HCT116 (cell line): ENCODE measurements around the gene PRSS27. TPM values are rescaled to one million over a fixed set of nuclear protein-coding genes. Genes with fewer than 3 reads are reported as not detected.

Experiments used
- ATAC-seq: fragments of 200-7000 bp; cut with Tn5 transposase; 2 replicates; pipeline ENCODE4 v1.9.1; 2020; ENCODE audit warnings: mild to moderate bottlenecking, moderate library complexity
- BruUV-seq: library from RNA; stranded (reverse); fragments of 400-500 nt; replicated peaks from 2 replicates; lab custom pipeline; 2021; lab: Mats Ljungman, UMichigan
- CTCF ChIA-PET: fragments of 300-600 bp; sonication (Branson Sonifier 250); formaldehyde crosslinking; loops from one replicate; lab custom pipeline; 2021; ENCODE audit warnings: antibody characterized with exemption; lab: Charles Lee
- POLR2A ChIA-PET: fragments of 300-600, 350-600 bp; sonication (Branson Sonifier 250); formaldehyde crosslinking; loops from one replicate; lab custom pipeline; 2021; ENCODE audit warnings: antibody characterized with exemption; lab: Charles Lee
- RAD21 ChIA-PET, 2 experiments: fragments of 300-600 bp; sonication (Branson Sonifier 250); formaldehyde crosslinking; loops; one replicate each; lab custom pipeline; 2023; ENCODE audit warnings: low total read pairs in 2 of 2; ENCODE audit not compliant: uncharacterized antibody in 2 of 2, unreplicated experiment in 2 of 2, low non-redundant PET in 1 of 2; lab: Charles Lee
- DNase-seq: peaks from one replicate; pipeline ENCODE4 v3.0.0-alpha.2; 2010; ENCODE audit warnings: low read depth, low spot score
- H2AFZ ChIP-seq: fragments of 200-600 bp; shearing (Covaris generic), sonication (generic); 2 replicates; pipeline ENCODE4 v1.6.1; 2017; ENCODE audit warnings: low read depth, mixed run types, mixed read lengths, antibody characterized with exemption, low read length; ENCODE audit not compliant: poor library complexity, severe bottlenecking
- H3K27ac ChIP-seq: 2 replicates; pipeline ENCODE4 v1.5.1; 2012; ENCODE audit warnings: low read depth, low read length
- H3K27me3 ChIP-seq: fragments of 200-600 bp; sonication (generic); 2 replicates; pipeline ENCODE4 v1.6.1; 2016; ENCODE audit warnings: mixed run types, low read length, mixed read lengths; ENCODE audit not compliant: insufficient read depth
- H3K36me3 ChIP-seq, 2 experiments: fragments of 200-500 bp in 1 of 2; fragments of 200-600 bp in 1 of 2; sonication (Bioruptor generic) in 1 of 2; sonication (generic) in 1 of 2; 2 replicates each; pipeline versions ENCODE4 v1.5.1 to v1.6.1; 2014 to 2016; ENCODE audit warnings: low read length in 2 of 2, inconsistent platforms in 1 of 2, mixed read lengths in 1 of 2, mixed run types in 1 of 2; ENCODE audit not compliant: insufficient read depth in 2 of 2, control insufficient read depth in 1 of 2
- H3K4me1 ChIP-seq, 2 experiments: fragments of 200-600 bp in 1 of 2; sonication (generic) in 1 of 2; 2 replicates each; pipeline versions ENCODE4 v1.5.1 to v1.6.1; 2012 to 2017; ENCODE audit warnings: low read length in 2 of 2, inconsistent platforms in 1 of 2, mild to moderate bottlenecking in 1 of 2, mixed read lengths in 1 of 2, mixed run types in 1 of 2, moderate library complexity in 1 of 2; ENCODE audit not compliant: insufficient read depth in 2 of 2, control insufficient read depth in 1 of 2
- H3K4me2 ChIP-seq: fragments of 200-600 bp; sonication (generic); 2 replicates; pipeline ENCODE4 v1.6.1; 2017; ENCODE audit warnings: mixed run types, low read length, mixed read lengths
- H3K4me3 ChIP-seq, 2 experiments: fragments of 200-600 bp in 1 of 2; sonication (generic) in 1 of 2; replicated peaks in 1 of 2; 2 replicates each; pipeline ENCODE4 v1.5.1; 2011 to 2016; ENCODE audit warnings: low read length in 2 of 2, control low read depth in 1 of 2, low read depth in 1 of 2, mild to moderate bottlenecking in 1 of 2, mixed read lengths in 1 of 2, mixed run types in 1 of 2
- H3K79me2 ChIP-seq: fragments of 200-600 bp; sonication (generic); 2 replicates; pipeline ENCODE4 v1.6.1; 2017; ENCODE audit warnings: mild to moderate bottlenecking, mixed run types, low read length, moderate library complexity, mixed read lengths; ENCODE audit not compliant: insufficient read depth
- H3K9ac ChIP-seq: fragments of 200-600 bp; sonication (generic); 2 replicates; pipeline ENCODE4 v1.6.1; 2016; ENCODE audit warnings: low read length, mixed read lengths
- H3K9me2 ChIP-seq: fragments of 200-600 bp; sonication (generic), shearing (Covaris generic); 2 replicates; pipeline ENCODE4 v1.6.1; 2017; ENCODE audit warnings: mixed run types, mild to moderate bottlenecking, moderate library complexity; ENCODE audit not compliant: insufficient read depth
- H3K9me3 ChIP-seq, 2 experiments: fragments of 200-500 bp in 1 of 2; fragments of 200-600 bp in 1 of 2; sonication (Bioruptor generic) in 1 of 2; sonication (generic) in 1 of 2; 2 replicates each; pipeline ENCODE4 v1.6.1; 2014 to 2017; ENCODE audit warnings: low read length in 2 of 2, mixed read lengths in 2 of 2, inconsistent platforms in 1 of 2, low read depth in 1 of 2, mild to moderate bottlenecking in 1 of 2, mixed run types in 1 of 2, moderate library complexity in 1 of 2; ENCODE audit not compliant: control insufficient read depth in 1 of 2, insufficient read depth in 1 of 2
- H4K20me1 ChIP-seq: fragments of 200-600 bp; sonication (generic), shearing (Covaris generic); 2 replicates; pipeline ENCODE4 v1.6.1; 2017; ENCODE audit warnings: mixed run types, mild to moderate bottlenecking, moderate library complexity; ENCODE audit not compliant: insufficient read depth
- EGR1 ChIP-seq: IDR thresholded peaks from 2 replicates; pipeline ENCODE4 v1.6.1; 2012; ENCODE audit warnings: low read depth
- POLR2A ChIP-seq: IDR thresholded peaks from 2 replicates; pipeline ENCODE4 v1.7.0; 2011; ENCODE audit warnings: borderline replicate concordance; ENCODE audit not compliant: insufficient read depth, insufficient read length; ENCODE audit errors: extremely low read depth
- SIN3A ChIP-seq: IDR thresholded peaks from 2 replicates; pipeline ENCODE4 v1.6.1; 2012; ENCODE audit warnings: low read depth
- TCF7L2 ChIP-seq: IDR thresholded peaks from 2 replicates; pipeline ENCODE4 v1.7.0; 2011; ENCODE audit warnings: borderline replicate concordance, inconsistent platforms; ENCODE audit not compliant: insufficient read depth, insufficient read length; ENCODE audit errors: extremely low read depth
- YY1 ChIP-seq: IDR thresholded peaks from 2 replicates; pipeline ENCODE4 v1.6.1; 2011; ENCODE audit warnings: low read length, low read depth, moderate library complexity, mild to moderate bottlenecking; ENCODE audit not compliant: insufficient replicate concordance; ENCODE audit errors: extremely low read depth
- ZFX ChIP-seq: fragments of 450-650 bp; IDR thresholded peaks from 2 replicates; pipeline ENCODE4 v1.6.1; 2017
- intact Hi-C: fragments of 100-400 bp; cut with micrococcal nuclease; formaldehyde crosslinking; loops from 2 replicates; pipeline ENCODE4 v1.10.0; 2022
- total RNA-seq: library from RNA; stranded (reverse); gene quantifications from one replicate; pipeline ENCODE4 v1.2.1, GENCODE V29; 2021; ENCODE audit not compliant: unreplicated experiment
- TF ChIP-seq, protein P1 (sequence below): IDR thresholded peaks from 2 replicates; pipeline ENCODE4 v1.6.1; 2011; ENCODE audit warnings: mild to moderate bottlenecking, low read length, moderate library complexity; ENCODE audit not compliant: insufficient replicate concordance; ENCODE audit errors: extremely low read depth

Gene PRSS27
- total RNA-seq, 1 experiment from 2014 or later: 3.3 TPM

DNA sequence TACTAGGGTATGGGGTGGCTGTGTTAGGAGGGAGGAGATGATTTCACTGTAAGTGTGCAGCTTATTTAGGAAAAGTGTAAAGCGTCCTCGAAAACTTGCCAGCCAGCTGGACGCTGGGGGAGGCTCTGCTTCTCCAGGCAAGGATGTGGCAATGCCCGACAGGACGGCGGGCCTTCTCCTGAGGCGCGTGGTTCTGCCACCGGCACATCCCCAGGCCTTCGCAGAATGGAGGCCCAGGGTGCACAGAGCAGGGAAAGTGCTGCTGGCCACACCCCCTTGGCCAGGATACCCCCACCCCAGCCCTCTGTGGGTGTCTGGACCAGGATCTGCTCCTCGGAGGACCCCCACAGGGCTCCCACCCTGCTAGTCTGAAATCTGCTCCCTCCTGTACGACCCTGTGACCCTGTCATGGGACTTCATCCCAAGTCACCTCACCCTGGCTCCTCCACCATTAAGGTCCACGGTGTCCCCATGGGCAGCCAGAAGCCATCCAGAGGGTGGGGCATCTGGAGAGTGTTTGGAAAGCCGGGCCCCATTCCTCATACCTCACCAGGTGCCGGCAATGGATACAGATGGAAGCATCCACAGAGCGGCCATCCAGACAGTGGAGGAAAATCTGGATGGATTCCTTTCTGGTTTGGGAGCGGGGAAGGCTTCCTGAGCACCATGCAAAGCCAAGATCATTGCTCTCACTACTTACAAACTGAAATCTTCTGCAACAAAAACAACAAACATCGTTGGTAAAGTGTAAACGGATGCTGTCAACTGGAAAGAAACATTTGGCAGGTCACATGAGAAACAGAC lies 23.2 kb upstream of the PRSS27 start:
- ChIA-PET POLR2A (no interaction called here), RAD21 (no interaction called here), CTCF (no interaction called here)
- Histone ChIP-seq H3K9me3 (no peaks in the 10 kb centered on the region), H3K27ac (no peak overlapping the region), H3K9me2 (no peaks in the 10 kb centered on the region), H3K4me2 (no peak overlapping the region), H3K27me3 (no peaks in the 10 kb centered on the region), H2AFZ (no peak overlapping the region), H3K36me3 (no peaks in the 10 kb centered on the region), H3K9ac (no peak overlapping the region), H3K4me3 (no peak overlapping the region), H3K4me1 (peaks cover 0 to 8% of the 10 kb centered on the region in 2 experiments; a peak in 2 of 4 replicates), H4K20me1 (no peaks in the 10 kb centered on the region), H3K79me2 (no peaks in the 10 kb centered on the region)
- no peak for TF ChIP-seq SIN3A
- TF ChIP-seq TCF7L2: no peak
- TF ChIP-seq POLR2A: no peak
- TF ChIP-seq ZFX: no peak
- no peak for TF ChIP-seq EGR1
- no peak for TF ChIP-seq YY1
- TF ChIP-seq, protein P1, sequence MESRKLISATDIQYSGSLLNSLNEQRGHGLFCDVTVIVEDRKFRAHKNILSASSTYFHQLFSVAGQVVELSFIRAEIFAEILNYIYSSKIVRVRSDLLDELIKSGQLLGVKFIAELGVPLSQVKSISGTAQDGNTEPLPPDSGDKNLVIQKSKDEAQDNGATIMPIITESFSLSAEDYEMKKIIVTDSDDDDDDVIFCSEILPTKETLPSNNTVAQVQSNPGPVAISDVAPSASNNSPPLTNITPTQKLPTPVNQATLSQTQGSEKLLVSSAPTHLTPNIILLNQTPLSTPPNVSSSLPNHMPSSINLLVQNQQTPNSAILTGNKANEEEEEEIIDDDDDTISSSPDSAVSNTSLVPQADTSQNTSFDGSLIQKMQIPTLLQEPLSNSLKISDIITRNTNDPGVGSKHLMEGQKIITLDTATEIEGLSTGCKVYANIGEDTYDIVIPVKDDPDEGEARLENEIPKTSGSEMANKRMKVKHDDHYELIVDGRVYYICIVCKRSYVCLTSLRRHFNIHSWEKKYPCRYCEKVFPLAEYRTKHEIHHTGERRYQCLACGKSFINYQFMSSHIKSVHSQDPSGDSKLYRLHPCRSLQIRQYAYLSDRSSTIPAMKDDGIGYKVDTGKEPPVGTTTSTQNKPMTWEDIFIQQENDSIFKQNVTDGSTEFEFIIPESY: no peak
- no TSS peak for BruUV-seq
- ATAC-seq: no peak
- intact Hi-C loops: no loop called here
- no peak for DNase-seq
